ENCODE data around the gene SETD2. TPM values are rescaled to one million over a fixed set of nuclear protein-coding genes. Genes with fewer than 3 reads are reported as not detected.
"Not testable (repeated sequence)": the region's sequence is repeated elsewhere in the genome, so short reads cannot be mapped to it uniquely, and the experiment has no call there.

SETD2 gene
- total RNA-seq, 2 donors from 2014 or later = 38.3 to 49.3 TPM

GRCh38 chr3:47056705-47057104 lies 107.2 kb downstream of the SETD2 start:
- DNase-seq (ENCODE audit: low spot score) = no peak

DNA sequence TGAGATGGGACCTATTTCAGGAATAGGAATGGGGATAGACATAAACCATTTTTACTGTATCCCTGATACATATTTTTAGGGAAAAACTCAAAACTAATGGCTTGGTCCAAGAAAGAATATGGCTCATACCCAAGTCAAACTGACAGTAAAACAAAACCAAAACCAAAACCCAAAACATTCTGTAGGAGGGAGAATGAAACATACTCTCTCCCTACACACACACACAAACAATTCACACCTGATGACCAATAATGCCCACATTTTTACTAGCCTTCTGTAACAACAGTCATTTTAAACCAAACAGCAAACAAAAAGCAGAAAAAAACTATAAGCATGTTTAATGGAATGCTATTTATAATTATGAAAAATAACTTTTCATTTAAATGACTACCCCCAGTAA lies 109.5 kb downstream of the SETD2 start:
- intact Hi-C loops (cut with DNase I) = no loop called here

More at GRCh38 chr3:47056705-47057104, 107.2 kb downstream of the SETD2 start:
- intact Hi-C loops (cut with DNase I) = no loop called here

GRCh38 chr3:47047673-47048072 lies 116.2 kb downstream of the SETD2 start:
- intact Hi-C loops (cut with DNase I) = no loop called here
- no peak for DNase-seq (ENCODE audit: low spot score)

More for the DNA sequence above, 109.5 kb downstream of the SETD2 start:
- no peak for DNase-seq (ENCODE audit: low spot score)

- intact Hi-C loops (cut with DNase I) = no loop called here
- no peak for DNase-seq (ENCODE audit: low spot score)
These were observed 116.8 kb downstream of the SETD2 start for GRCh38 chr3:47047069-47047468.

GRCh38 chr3:47042231-47042791 lies 121.6 kb downstream of the SETD2 start:
- intact Hi-C loops (cut with DNase I) = no loop called here
- DNase-seq (ENCODE audit: low spot score) = no peak

DNA sequence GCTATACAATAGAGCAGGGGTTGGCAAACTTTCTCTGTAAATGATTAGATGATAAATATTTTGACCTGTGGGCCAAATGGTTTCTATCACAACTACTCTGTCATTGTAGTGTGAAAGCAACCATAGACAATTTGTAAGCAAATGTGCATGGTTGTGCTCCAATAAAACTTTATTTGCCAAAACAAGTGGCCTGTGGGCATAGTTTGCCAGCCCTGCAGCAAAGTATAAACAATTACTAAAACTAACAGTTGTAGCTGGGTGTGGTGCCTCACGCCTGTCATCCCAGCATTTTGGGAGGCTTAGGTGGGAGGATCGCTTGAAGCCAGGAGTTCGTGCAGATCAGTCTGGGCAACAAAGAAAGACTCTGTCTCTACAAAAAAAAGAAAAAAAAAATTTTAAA lies 122.8 kb downstream of the SETD2 start:
- no peak for DNase-seq (ENCODE audit: low spot score)
- intact Hi-C loops (cut with DNase I) = no loop called here

DNA sequence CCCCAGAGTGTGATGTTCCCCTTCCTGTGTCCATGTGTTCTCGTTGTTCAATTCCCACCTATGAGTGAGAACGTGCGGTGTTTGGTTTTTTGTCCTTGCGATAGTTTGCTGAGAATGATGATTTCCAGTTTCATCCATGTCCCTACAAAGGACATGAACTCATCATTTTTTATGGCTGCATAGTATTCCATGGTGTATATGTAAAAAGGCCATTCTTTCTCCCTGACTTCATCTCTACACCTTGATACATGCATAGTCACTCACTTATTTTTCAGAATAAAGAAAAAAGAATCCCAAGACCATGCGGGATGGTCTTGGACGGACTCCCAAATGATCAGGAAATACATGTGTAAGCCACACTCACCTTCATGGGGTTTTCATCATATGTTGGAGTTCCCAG lies 126.6 kb downstream of the SETD2 start:
- intact Hi-C loops (cut with DNase I); DNase-seq (ENCODE audit: low spot score): not testable (repeated sequence)

GRCh38 chr3:47036145-47036544 lies 127.8 kb downstream of the SETD2 start:
- DNase-seq (ENCODE audit: low spot score) = no peak
- intact Hi-C loops (cut with DNase I) = no loop called here

- intact Hi-C loops (cut with DNase I) = no loop called here
These were observed 128.3 kb downstream of the SETD2 start for GRCh38 chr3:47035645-47036044.

GRCh38 chr3:47034868-47035489 lies 128.9 kb downstream of the SETD2 start:
- no peak for DNase-seq (ENCODE audit: low spot score)
- intact Hi-C loops (cut with DNase I) = no loop called here

More at GRCh38 chr3:47035645-47036044, 128.3 kb downstream of the SETD2 start:
- no peak for DNase-seq (ENCODE audit: low spot score)

- DNase-seq (ENCODE audit: low spot score); intact Hi-C loops (cut with DNase I): not testable (repeated sequence)
These were observed 132.9 kb downstream of the SETD2 start for GRCh38 chr3:47031041-47031440.

GRCh38 chr3:47028667-47029066 lies 135.2 kb downstream of the SETD2 start:
- intact Hi-C loops (cut with DNase I) = no loop called here
- DNase-seq (ENCODE audit: low spot score) = no peak

DNA sequence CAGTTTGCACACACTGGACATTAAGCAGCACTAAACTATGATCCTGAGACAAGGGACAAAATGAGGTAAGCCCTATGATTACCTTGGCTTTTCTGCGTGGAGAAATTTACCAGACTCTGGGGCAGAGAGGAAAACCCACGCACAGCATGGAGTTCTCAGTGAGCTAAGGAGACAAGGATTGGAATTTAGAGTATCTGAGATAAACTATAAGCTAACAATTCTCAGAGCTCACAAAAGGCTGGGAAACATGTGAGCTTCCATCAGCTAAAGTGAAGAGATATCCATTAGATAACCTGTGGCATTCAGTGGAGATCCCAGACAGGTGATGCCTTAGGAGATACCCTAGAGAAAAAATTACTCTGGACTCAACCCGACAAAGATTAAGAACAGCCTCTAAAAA lies 135.8 kb downstream of the SETD2 start:
- intact Hi-C loops (cut with DNase I) = no loop called here
- no peak for DNase-seq (ENCODE audit: low spot score)

GRCh38 chr3:47026432-47026831 lies 137.5 kb downstream of the SETD2 start:
- intact Hi-C loops (cut with DNase I) = not testable (repeated sequence)

GRCh38 chr3:47024932-47025331 lies 139.0 kb downstream of the SETD2 start:
- no peak for DNase-seq (ENCODE audit: low spot score)
- intact Hi-C loops (cut with DNase I) = loop anchor here in 1 of 2 donors (1.0 kb wide), 1 partner anchor 47 kb away; no protein-coding TSS in a partner anchor

More at GRCh38 chr3:47026432-47026831, 137.5 kb downstream of the SETD2 start:
- DNase-seq (ENCODE audit: low spot score) = not testable (repeated sequence)

DNA sequence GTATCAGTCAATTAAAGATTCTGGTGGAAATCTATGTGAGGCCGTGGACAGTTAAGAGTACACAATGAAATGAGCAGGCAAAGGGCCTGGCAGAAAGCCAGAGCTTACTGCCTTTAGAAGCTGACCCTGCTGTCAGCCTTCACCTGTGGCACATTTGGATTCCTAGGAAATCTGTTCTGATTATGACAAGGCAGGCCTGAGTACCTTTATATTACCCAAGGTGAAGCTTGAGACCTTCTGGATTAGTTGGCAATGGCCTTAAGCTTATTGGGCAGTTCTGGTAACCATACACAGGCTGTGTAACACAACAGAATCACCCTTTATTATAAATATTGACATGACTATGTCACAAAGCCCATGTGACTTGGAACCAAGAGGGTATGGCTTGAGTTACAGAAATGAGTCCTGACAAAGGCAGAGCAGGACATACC lies 141.3 kb downstream of the SETD2 start:
- intact Hi-C loops (cut with DNase I) = no loop called here

DNA sequence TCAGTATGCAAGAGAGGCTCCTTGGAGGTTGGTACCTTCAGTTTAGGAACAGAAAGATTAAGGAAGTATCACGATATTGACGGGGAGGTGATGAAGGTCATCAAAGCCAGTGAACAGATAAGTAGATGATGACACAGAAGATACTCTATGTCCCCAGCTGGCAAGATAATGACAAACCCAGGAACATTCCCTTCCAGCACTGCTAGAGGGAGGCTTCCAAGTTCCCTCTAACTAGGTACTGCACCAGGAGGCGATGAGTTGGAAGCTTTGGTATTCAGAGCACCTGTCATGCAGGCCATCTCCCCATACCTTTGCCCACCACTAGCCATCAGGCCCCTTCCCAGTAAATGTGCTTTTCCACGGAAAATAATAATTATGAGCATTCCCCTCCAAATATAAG lies 143.6 kb downstream of the SETD2 start:
- no peak for DNase-seq (ENCODE audit: low spot score)
- intact Hi-C loops (cut with DNase I) = no loop called here

More for the DNA sequence above, 141.3 kb downstream of the SETD2 start:
- no peak for DNase-seq (ENCODE audit: low spot score)

- intact Hi-C loops (cut with DNase I) = no loop called here
- no peak for DNase-seq (ENCODE audit: low spot score)
These were observed 144.7 kb downstream of the SETD2 start for GRCh38 chr3:47019201-47019600.

GRCh38 chr3:47018269-47018611 lies 145.7 kb downstream of the SETD2 start:
- intact Hi-C loops (cut with DNase I) = no loop called here
- DNase-seq (ENCODE audit: low spot score) = no peak

- intact Hi-C loops (cut with DNase I) = no loop called here
- no peak for DNase-seq (ENCODE audit: low spot score)
These were observed 146.2 kb downstream of the SETD2 start for GRCh38 chr3:47017504-47018268.
